RWPE1 (cell line): ENCODE results near the gene DPP6.

Source experiments
- CTCF ChIA-PET: fragments of 350-600 bp; sonication (Branson Sonifier 250); formaldehyde crosslinking; extraction: SDS; loops from one replicate; lab custom pipeline; 2021; lab: Yijun Ruan, JAX
- POLR2A ChIA-PET: fragments of 400-600 bp; formaldehyde crosslinking; extraction: SDS; loops from one replicate; lab custom pipeline; 2020; ENCODE audit warnings: antibody characterized with exemption; ENCODE audit not compliant: low non-redundant PET; lab: Yijun Ruan, JAX
- DNase-seq: peaks from one replicate; pipeline ENCODE4 v3.0.0; 2012; ENCODE audit warnings: low spot score
- H3K27ac ChIP-seq: fragments of 450-650 bp; 2 replicates; pipeline ENCODE4 v1.5.1; 2017
- TF ChIP-seq, protein P1 (sequence below): fragments of 450-650 bp; conservative IDR thresholded peaks from 2 replicates; pipeline ENCODE4 v1.5.1; 2017; ENCODE audit warnings: low read depth, mild to moderate bottlenecking

Gene DPP6

DNA sequence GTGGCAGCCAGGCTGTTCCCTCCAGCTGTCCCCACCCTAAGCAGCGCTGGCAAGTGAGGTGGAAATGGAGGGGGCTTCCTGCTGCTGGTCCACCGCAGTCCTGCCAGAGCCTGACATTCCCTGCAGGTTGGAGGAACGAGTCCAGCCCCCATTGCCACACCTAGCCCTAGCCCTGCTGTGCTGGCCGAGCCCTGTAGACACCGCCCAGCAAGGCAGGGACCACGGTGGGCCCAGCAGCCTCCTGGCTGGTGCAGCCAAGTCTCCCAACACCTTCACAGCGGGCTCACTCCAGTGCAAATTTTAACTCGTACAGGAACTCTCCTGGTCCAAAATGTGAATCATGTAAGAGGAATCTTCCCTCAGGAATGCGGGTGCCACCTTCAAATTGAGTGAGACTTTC is 834.4 kb downstream of the DPP6 start:
- no peak overlapping the region for H3K27ac ChIP-seq
- DNase-seq, result peak; percentile 12
- TF ChIP-seq, protein P1, sequence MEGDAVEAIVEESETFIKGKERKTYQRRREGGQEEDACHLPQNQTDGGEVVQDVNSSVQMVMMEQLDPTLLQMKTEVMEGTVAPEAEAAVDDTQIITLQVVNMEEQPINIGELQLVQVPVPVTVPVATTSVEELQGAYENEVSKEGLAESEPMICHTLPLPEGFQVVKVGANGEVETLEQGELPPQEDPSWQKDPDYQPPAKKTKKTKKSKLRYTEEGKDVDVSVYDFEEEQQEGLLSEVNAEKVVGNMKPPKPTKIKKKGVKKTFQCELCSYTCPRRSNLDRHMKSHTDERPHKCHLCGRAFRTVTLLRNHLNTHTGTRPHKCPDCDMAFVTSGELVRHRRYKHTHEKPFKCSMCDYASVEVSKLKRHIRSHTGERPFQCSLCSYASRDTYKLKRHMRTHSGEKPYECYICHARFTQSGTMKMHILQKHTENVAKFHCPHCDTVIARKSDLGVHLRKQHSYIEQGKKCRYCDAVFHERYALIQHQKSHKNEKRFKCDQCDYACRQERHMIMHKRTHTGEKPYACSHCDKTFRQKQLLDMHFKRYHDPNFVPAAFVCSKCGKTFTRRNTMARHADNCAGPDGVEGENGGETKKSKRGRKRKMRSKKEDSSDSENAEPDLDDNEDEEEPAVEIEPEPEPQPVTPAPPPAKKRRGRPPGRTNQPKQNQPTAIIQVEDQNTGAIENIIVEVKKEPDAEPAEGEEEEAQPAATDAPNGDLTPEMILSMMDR, result no peak
- POLR2A ChIA-PET, result no interaction called here
- CTCF ChIA-PET, result no interaction called here

DNA sequence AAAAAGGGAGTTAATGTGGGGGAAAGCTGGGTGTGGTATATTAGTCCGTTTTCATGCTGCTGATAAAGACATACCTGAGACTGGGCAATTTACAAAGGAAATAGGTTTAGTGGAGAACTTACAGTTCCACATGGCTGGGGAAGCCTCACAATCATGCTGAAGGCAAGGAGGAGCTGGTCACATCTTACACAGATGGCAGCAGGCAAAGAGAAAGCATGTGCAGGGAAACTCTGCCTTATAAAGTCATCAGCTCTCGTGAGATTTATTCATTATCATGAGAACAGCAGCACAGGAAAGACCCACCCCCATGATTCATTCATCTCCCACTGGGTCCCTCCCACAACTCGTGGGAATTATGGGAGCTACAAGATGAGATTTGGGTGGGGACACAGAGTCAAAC is 836.5 kb downstream of the DPP6 start:
- TF ChIP-seq, protein P1, result no peak
- no peak for DNase-seq
- ChIA-PET POLR2A (no interaction called here), CTCF (no interaction called here)
- no peak overlapping the region for H3K27ac ChIP-seq

DNA sequence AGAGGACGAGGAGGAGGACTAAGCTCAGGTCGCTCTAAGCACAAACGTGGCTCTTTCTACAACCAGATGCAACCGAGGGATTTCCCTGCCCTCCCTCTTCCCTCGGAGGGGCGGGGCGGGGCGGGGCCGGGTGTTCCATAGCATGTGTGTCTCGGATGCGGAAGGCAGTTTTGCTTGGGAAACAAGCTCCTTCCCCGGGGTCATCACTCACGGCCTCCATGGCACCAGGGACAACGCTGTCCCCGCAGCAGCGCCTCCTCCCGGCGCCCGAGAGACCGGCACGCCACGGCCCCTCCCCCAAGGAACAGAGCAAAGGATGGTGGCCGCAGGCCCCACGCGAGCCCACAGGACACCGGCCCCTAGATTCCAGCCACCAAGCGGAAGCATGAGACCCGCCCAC is 840.3 kb downstream of the DPP6 start:
- CTCF ChIA-PET, result interaction anchor here (0.5 kb wide), 1 partner anchor 42 kb away, joined by 3 read pairs; no protein-coding TSS in a partner anchor

DNA sequence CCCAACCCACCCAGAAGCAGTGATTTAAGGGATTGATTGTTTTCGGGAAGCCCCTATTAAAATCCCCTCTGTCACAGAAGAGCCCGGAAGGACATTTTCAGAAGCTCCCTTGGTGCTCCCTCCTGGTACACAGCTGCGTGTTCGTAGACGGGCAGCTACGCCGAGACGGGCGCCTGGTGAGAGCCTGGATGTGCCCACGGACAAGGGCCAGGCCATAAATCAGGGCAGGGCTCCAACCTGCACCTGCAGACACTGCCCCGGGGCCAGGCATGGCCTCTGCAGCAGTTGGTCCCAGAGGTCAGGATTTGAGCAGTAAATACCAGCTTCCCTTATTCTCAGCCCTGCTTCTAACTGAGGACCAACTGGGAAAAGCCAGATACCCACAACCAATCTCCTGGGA is 843.9 kb downstream of the DPP6 start:
- no peak for DNase-seq
- POLR2A ChIA-PET, result no interaction called here
- CTCF ChIA-PET, result no interaction called here
- H3K27ac ChIP-seq, result no peak overlapping the region
- TF ChIP-seq, protein P1, result no peak

More for the DNA sequence above, 840.3 kb downstream of the DPP6 start:
- POLR2A ChIA-PET, result no interaction called here
- no peak for DNase-seq
- H3K27ac ChIP-seq, result no peak overlapping the region
- TF ChIP-seq, protein P1, result no peak

DNA sequence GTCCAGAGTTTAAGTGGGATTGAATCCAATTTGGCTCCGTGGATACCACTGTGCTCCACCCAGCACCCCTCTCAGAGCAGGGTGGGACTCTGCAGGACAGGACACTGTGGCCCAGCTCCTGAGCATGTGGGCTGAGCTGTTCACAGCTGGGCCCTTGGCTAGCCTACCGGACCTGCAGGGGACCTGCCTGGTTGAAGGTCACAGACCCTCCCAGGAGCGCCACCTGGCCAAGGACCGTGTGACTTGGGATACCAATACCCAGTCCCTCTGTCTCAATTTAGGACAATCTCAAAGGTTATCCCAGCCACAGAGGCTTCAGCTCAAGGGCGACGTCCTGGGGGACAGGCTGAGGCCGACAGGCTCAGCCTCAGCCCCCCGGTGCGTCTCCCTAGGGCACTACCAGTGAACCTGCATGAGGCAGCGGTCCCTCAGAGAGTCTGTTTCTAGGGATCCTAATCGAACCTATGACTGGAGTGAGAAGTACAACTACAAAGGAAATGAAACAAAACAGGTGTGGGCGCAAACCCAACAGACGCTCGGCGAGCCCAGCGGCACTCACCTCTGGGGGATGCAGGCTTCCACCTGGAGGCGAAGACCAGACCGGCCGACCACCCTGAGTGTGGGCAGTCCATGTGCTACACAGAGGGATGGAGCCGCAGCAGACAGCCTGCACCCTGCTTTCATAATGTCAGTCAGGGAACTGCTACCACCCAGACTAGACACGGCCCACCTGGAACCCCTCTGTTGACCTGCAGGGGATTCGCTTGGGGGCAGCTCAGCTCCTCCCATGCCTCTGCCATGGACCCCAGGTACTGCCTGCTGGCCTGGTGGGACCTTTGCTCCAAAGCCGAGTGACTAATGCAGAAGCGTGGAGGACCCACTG is 847.0 kb downstream of the DPP6 start:
- DNase-seq, result no peak
- no peak overlapping the region for H3K27ac ChIP-seq
- TF ChIP-seq, protein P1, result no peak
- ChIA-PET CTCF (no interaction called here), POLR2A (no interaction called here)

DNA sequence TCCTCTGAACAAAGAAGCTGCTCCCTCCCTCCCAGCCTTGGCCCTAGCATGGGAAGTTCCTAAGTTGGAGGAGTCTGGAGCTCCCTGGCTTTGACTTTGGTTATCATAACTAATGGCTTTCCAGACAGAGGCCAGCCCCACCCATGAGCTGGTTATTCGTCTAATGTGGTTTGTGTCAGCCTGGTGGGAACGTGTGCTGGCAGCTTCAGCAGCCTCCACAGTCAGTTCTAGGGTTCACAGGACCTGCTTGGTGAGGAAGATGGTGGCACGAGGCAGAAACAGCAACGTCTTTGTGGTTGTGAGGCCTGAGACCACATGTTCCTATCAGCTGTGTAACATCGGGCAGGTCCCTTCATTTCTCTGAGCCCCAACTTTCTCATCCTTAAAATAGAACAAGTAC is 847.7 kb downstream of the DPP6 start:
- ChIA-PET CTCF (no interaction called here), POLR2A (no interaction called here)
- DNase-seq, result no peak
- TF ChIP-seq, protein P1, result no peak
- no peak overlapping the region for H3K27ac ChIP-seq
